Vagina (tissue), 2 donors: ENCODE measurements around the gene PDLIM1.

ENCODE experiments used
- CTCF ChIP-seq, 3 experiments: fragments of 450-650 bp in 2 of 3; fragments of 200-600 bp in 1 of 3; sonication (generic) in 1 of 3; IDR thresholded peaks; one replicate each; pipeline ENCODE4 v1.5.1; 2017 to 2019; ENCODE audit warnings: antibody characterized with exemption in 3 of 3, mild to moderate bottlenecking in 2 of 3, moderate library complexity in 2 of 3
- POLR2AphosphoS5 ChIP-seq, 2 donors: sonication (generic); formaldehyde crosslinking; IDR thresholded peaks; one replicate each; pipeline ENCODE4 v1.9.0; 2017; ENCODE audit warnings: antibody characterized with exemption in 2 of 2, mild to moderate bottlenecking in 2 of 2, low read depth in 1 of 2; ENCODE audit not compliant: insufficient read depth in 1 of 2

DNA sequence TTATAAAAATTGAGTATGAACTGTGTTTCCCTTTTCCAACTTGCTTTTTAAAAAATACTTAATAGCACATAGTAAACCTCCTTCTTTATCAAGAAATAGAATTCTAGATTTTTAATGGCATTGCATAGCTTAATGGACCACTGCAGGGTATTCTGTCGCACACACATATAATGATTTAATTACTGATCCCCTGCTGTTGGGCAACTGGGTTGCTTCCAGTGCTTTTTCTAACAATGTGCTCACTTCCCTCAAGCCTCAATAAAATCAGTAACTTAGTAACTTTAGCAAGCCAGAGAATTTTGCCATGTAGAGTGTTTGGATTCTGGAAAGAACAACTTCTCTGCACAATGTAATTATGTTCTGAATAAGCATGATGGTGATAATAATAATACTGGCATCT is 49.1 kb upstream of the PDLIM1 start:
- TF ChIP-seq CTCF (IDR thresholded peaks at IDR 0.05) (no peak), POLR2AphosphoS5 (IDR thresholded peaks at IDR 0.05; ENCODE audit: insufficient read depth in 1 of 2, low read depth in 1 of 2) (no peak)
